SU-DHL-6 (cell line): ENCODE measurements around the gene EHD4.

Source experiments
- H2AFZ ChIP-seq: fragments of 200-600 bp; sonication (generic); 2 replicates; pipeline ENCODE4 v1.6.1; 2014; ENCODE audit warnings: low read depth, mild to moderate bottlenecking, moderate library complexity, mixed read lengths, antibody characterized with exemption, low read length; ENCODE audit not compliant: severe bottlenecking
- H3F3A ChIP-seq: fragments of 200-600 bp; shearing (Covaris generic); 2 replicates; pipeline ENCODE4 v1.6.0; 2016; ENCODE audit warnings: antibody characterized with exemption, mild to moderate bottlenecking; ENCODE audit not compliant: insufficient read depth
- H3K27ac ChIP-seq: fragments of 200-600 bp; sonication (generic); 2 replicates; pipeline ENCODE4 v1.5.1; 2016; ENCODE audit warnings: low read depth, mild to moderate bottlenecking, low read length, moderate library complexity, mixed read lengths
- H3K27me3 ChIP-seq: fragments of 200-600 bp; sonication (generic), shearing (Covaris generic); 2 replicates; pipeline ENCODE4 v1.6.0; 2014; ENCODE audit warnings: mild to moderate bottlenecking, low read length
- H3K36me3 ChIP-seq: fragments of 200-600 bp; sonication (generic); 2 replicates; pipeline ENCODE4 v1.6.1; 2014; ENCODE audit warnings: mild to moderate bottlenecking, low read length, mixed read lengths
- H3K4me2 ChIP-seq: fragments of 300-600, 200-600 bp; shearing (Covaris generic), sonication (generic); 2 replicates; pipeline ENCODE4 v1.6.0; 2014; ENCODE audit warnings: low read length, low read depth, mild to moderate bottlenecking; ENCODE audit not compliant: poor library complexity, severe bottlenecking
- H3K4me3 ChIP-seq: fragments of 200-600 bp; sonication (generic); 2 replicates; pipeline ENCODE4 v1.5.1; 2014; ENCODE audit warnings: antibody characterized with exemption, low read length, mild to moderate bottlenecking, mixed read lengths; ENCODE audit not compliant: insufficient read depth, poor library complexity, severe bottlenecking
- H3K79me2 ChIP-seq: fragments of 200-600 bp; sonication (generic); 2 replicates; pipeline ENCODE4 v1.6.1; 2014; ENCODE audit warnings: mild to moderate bottlenecking, low read length, moderate library complexity; ENCODE audit not compliant: insufficient read depth
- H3K9ac ChIP-seq: fragments of 200-600 bp; sonication (generic); 2 replicates; pipeline ENCODE4 v1.7.0; 2014; ENCODE audit warnings: mild to moderate bottlenecking, low read length
- H3K9me2 ChIP-seq: fragments of 200-600 bp; sonication (generic); replicated peaks from 2 replicates; pipeline ENCODE4 v1.6.1; 2014; ENCODE audit warnings: low read length; ENCODE audit not compliant: insufficient read depth
- H3K9me3 ChIP-seq: fragments of 200-600 bp; sonication (generic); 2 replicates; pipeline ENCODE4 v1.6.1; 2014; ENCODE audit warnings: low read length, mixed read lengths; ENCODE audit not compliant: insufficient read depth
- H4K20me1 ChIP-seq: fragments of 200-600 bp; sonication (generic); 2 replicates; pipeline ENCODE4 v1.6.1; 2014; ENCODE audit warnings: low read depth, mild to moderate bottlenecking, antibody characterized with exemption, low read length, moderate library complexity, mixed read lengths
- CTCF ChIP-seq: fragments of 200-600 bp; sonication (generic); IDR thresholded peaks from one replicate; pipeline ENCODE4 v1.5.1; 2017; ENCODE audit warnings: antibody characterized with exemption, mild to moderate bottlenecking, low read length, moderate library complexity; ENCODE audit not compliant: insufficient read depth, poor library complexity, severe bottlenecking
- EZH2phosphoT487 ChIP-seq: fragments of 200-600 bp; sonication (generic), shearing (Covaris generic); conservative IDR thresholded peaks from 2 replicates; pipeline ENCODE4 v1.6.1; 2018; ENCODE audit warnings: mild to moderate bottlenecking, antibody characterized with exemption, low read length, moderate library complexity, mixed read lengths

EHD4 gene

GRCh38 chr15:41874736-41875135, 97.6 kb downstream of the EHD4 start:
- Histone ChIP-seq H4K20me1 (no peaks in the 10 kb centered on the region), H3F3A (no peaks in the 10 kb centered on the region), H3K4me2 (no peak overlapping the region), H3K9me2 (no peaks in the 10 kb centered on the region), H3K36me3 (no peaks in the 10 kb centered on the region), H3K79me2 (no peaks in the 10 kb centered on the region), H3K27me3 (no peaks in the 10 kb centered on the region), H3K4me3 (no peak overlapping the region), H3K9ac (no peak overlapping the region), H3K27ac (no peak overlapping the region), H3K9me3 (no peaks in the 10 kb centered on the region), H2AFZ (no peak overlapping the region)
- TF ChIP-seq EZH2phosphoT487 (no peak), CTCF (no peak)

GRCh38 chr15:41873711-41874110, 98.6 kb downstream of the EHD4 start:
- no peak overlapping the region for H3K4me3 ChIP-seq
- H3K9ac ChIP-seq, result no peak overlapping the region
- H4K20me1 ChIP-seq, result no peaks in the 10 kb centered on the region
- no peaks in the 10 kb centered on the region for H3K36me3 ChIP-seq
- no peaks in the 10 kb centered on the region for H3K9me3 ChIP-seq
- no peaks in the 10 kb centered on the region for H3F3A ChIP-seq
- no peak overlapping the region for H2AFZ ChIP-seq
- no peak overlapping the region for H3K27ac ChIP-seq
- no peaks in the 10 kb centered on the region for H3K9me2 ChIP-seq
- no peaks in the 10 kb centered on the region for H3K79me2 ChIP-seq
- TF ChIP-seq EZH2phosphoT487 (no peak), CTCF (no peak)
- H3K27me3 ChIP-seq, result no peaks in the 10 kb centered on the region
- no peak overlapping the region for H3K4me2 ChIP-seq

GRCh38 chr15:41872166-41872747, 100.1 kb downstream of the EHD4 start:
- Histone ChIP-seq H2AFZ (no peak overlapping the region), H3K27ac (no peak overlapping the region), H3K9me3 (no peaks in the 10 kb centered on the region), H3K27me3 (no peaks in the 10 kb centered on the region), H3K9me2 (no peaks in the 10 kb centered on the region), H3K9ac (no peak overlapping the region), H3K79me2 (no peaks in the 10 kb centered on the region), H3K36me3 (no peaks in the 10 kb centered on the region), H3K4me2 (no peak overlapping the region), H3K4me3 (no peak overlapping the region), H3F3A (no peaks in the 10 kb centered on the region), H4K20me1 (no peaks in the 10 kb centered on the region)
- TF ChIP-seq CTCF (no peak), EZH2phosphoT487 (no peak)
